ENCODE results near the gene ELP4.

- TF ChIP-seq CTCF (conservative IDR thresholded peaks at IDR 0.05) (no peak), ZFX (IDR thresholded peaks at IDR 0.05) (no peak)
Observed at GRCh38 chr11:31690041-31690440, 180.5 kb downstream of the ELP4 start.
